GM19099 (cell line): ENCODE results near the gene SLC46A2.

Source experiments
- POLR2A ChIP-seq: IDR thresholded peaks from 3 replicates; pipeline ENCODE4 v1.6.1; 2011; ENCODE audit warnings: low read depth; ENCODE audit not compliant: insufficient read length; ENCODE audit errors: extremely low read depth

The SLC46A2 gene

DNA sequence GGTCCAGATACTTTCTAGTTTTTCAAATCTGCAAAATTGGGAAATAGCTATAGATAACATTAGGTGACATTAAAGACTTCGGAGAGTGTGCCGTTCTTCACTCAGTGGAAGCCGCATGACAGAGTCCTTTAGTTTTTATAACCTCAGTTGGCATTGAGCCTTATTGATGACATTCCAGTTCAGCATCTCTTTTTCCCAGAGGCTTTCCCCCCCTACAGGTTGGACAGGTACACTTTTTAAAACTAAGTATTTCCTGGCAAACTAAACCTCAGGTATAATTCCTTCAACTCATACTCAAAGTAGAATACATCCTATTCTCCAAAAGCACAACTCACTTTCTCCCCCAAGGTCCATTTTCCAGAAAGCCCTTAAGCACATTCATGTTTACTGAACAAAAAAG is 58.7 kb downstream of the SLC46A2 start:
- no peak for TF ChIP-seq POLR2A

DNA sequence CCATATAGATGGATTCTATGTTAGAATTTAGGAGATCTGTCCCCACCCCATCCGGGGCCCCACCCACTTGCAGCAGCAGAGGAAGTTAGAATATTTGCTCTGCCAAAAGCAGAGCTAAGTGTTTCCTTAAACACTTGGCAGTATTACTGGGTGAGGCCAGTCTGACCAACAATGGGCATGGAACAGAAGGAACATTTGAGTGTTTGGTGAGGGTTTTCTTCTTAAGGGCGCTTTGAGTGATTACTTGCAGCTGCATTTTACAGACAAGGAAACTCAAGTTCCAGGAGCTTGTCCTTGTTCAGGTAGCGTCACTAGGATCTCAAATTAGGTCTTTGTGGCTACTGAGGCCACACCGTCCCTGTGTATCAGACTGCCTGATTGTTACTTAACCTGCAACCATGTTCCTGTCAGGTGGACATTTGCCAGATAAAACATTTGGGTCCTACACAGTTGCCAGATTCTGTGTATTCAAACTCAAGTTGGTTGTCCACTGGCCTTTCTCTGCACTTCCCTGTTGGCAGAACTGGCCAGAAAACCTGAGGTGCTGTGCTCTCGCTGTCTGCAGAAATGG is 59.3 kb downstream of the SLC46A2 start:
- no peak for TF ChIP-seq POLR2A
